ENCODE measurements around the gene HP1BP3. TPM values are rescaled to one million over a fixed set of nuclear protein-coding genes. Genes with fewer than 3 reads are reported as not detected.

HP1BP3 gene
- total RNA-seq, 4 donors from 2014 or later: 153 to 294 (median 168) TPM

GRCh38 chr1:20704390-20705202 lies 82.5 kb downstream of the HP1BP3 start:
- no peak for TF ChIP-seq EP300 (IDR thresholded peaks at IDR 0.05)
- no peak for TF ChIP-seq CTCF (IDR thresholded peaks at IDR 0.05)
- TF ChIP-seq POLR2A (IDR thresholded peaks at IDR 0.05): no peak
- no peak for TF ChIP-seq POLR2AphosphoS5 (IDR thresholded peaks at IDR 0.05)
- H3K4me1 ChIP-seq: no peaks in the 10 kb centered on the region
- WGBS: 87% methylated on average over 12 of the region's 41 CpGs

GRCh38 chr1:20703124-20703756 lies 83.9 kb downstream of the HP1BP3 start:
- Histone ChIP-seq H3K27me3 (no peaks in the 10 kb centered on the region), H3K27ac (no peak overlapping the region), H3K36me3 (no peaks in the 10 kb centered on the region), H3K9me3 (no peaks in the 10 kb centered on the region), H3K4me3 (no peak overlapping the region), H3K4me1 (no peaks in the 10 kb centered on the region)
- TF ChIP-seq POLR2A (IDR thresholded peaks at IDR 0.05) (no peak), EP300 (IDR thresholded peaks at IDR 0.05) (no peak), POLR2AphosphoS5 (IDR thresholded peaks at IDR 0.05) (no peak), CTCF (IDR thresholded peaks at IDR 0.05) (no peak)
- no peak for DNase-seq (ENCODE audit: low spot score in 2 of 2)
- WGBS: 90% methylated on average over 4 of the region's 4 CpGs

More at GRCh38 chr1:20704390-20705202, 82.5 kb downstream of the HP1BP3 start:
- no peaks in the 10 kb centered on the region for H3K9me3 ChIP-seq
- no peak overlapping the region for H3K4me3 ChIP-seq
- no peaks in the 10 kb centered on the region for H3K36me3 ChIP-seq
- H3K27me3 ChIP-seq: no peaks in the 10 kb centered on the region
- no peak overlapping the region for H3K27ac ChIP-seq
- DNase-seq (ENCODE audit: low spot score in 2 of 2): no peak

DNA sequence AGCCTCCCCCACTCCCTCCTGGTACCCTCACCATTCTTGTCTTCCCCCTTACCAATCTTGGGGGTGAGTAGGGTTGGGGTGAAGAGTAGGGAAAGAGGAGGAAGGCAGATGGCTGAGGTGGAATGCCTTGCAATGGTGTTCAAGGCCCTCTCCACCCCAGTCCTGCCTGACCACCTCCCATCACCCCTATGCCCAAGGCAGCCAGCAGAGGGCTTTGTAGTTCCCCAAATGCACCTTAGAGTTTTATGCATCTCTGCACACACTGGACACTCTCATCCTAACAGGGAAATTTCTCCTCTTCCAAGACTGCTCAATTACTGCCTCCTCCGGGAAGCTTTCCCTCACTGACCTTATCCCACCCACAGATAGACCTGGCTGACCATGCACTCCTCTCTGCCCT lies 84.7 kb downstream of the HP1BP3 start:
- TF ChIP-seq EP300 (IDR thresholded peaks at IDR 0.05): no peak
- TF ChIP-seq POLR2A (IDR thresholded peaks at IDR 0.05): no peak
- no peak for TF ChIP-seq CTCF (IDR thresholded peaks at IDR 0.05)
- no peak for TF ChIP-seq POLR2AphosphoS5 (IDR thresholded peaks at IDR 0.05)
- Histone ChIP-seq H3K4me3 (no peak overlapping the region), H3K27me3 (no peaks in the 10 kb centered on the region), H3K36me3 (no peaks in the 10 kb centered on the region), H3K27ac (no peak overlapping the region), H3K4me1 (peaks cover 3% of the 10 kb centered on the region), H3K9me3 (no peaks in the 10 kb centered on the region)
- 85% methylated on average over 1 of the region's 1 CpG for WGBS
- no peak for DNase-seq (ENCODE audit: low spot score in 2 of 2)

GRCh38 chr1:20701847-20702246 lies 85.3 kb downstream of the HP1BP3 start:
- H3K36me3 ChIP-seq: no peaks in the 10 kb centered on the region
- H3K4me3 ChIP-seq: no peak overlapping the region
- no peak for DNase-seq (ENCODE audit: low spot score in 2 of 2)
- H3K9me3 ChIP-seq: no peaks in the 10 kb centered on the region
- no peaks in the 10 kb centered on the region for H3K27me3 ChIP-seq
- no peak for TF ChIP-seq CTCF (IDR thresholded peaks at IDR 0.05)
- no peak for TF ChIP-seq POLR2A (IDR thresholded peaks at IDR 0.05)
- H3K27ac ChIP-seq: no peak overlapping the region
- WGBS: 85% methylated on average over 5 of the region's 5 CpGs
- peaks cover 9% of the 10 kb centered on the region for H3K4me1 ChIP-seq

GRCh38 chr1:20701446-20701845 lies 85.7 kb downstream of the HP1BP3 start:
- no peak overlapping the region for H3K27ac ChIP-seq
- no peaks in the 10 kb centered on the region for H3K27me3 ChIP-seq
- TF ChIP-seq EP300 (IDR thresholded peaks at IDR 0.05): no peak
- no peak for TF ChIP-seq CTCF (IDR thresholded peaks at IDR 0.05)
- no peak for TF ChIP-seq POLR2AphosphoS5 (IDR thresholded peaks at IDR 0.05)
- no peak for TF ChIP-seq POLR2A (IDR thresholded peaks at IDR 0.05)
- H3K4me3 ChIP-seq: no peak overlapping the region
- no peaks in the 10 kb centered on the region for H3K36me3 ChIP-seq
- no peak for DNase-seq (ENCODE audit: low spot score in 2 of 2)
- 84% methylated on average over 9 of the region's 9 CpGs for WGBS
- H3K9me3 ChIP-seq: no peaks in the 10 kb centered on the region
- H3K4me1 ChIP-seq: peaks cover 13% of the 10 kb centered on the region

Data from suprapubic skin (tissue), 4 donors.